GM18867 (cell line): ENCODE measurements around the gene CKAP2L.
A peak's percentile ranks its signal among the peaks of the same experiment; 100 is the strongest.
"Not testable (repeated sequence)": the region's sequence is repeated elsewhere in the genome, so short reads cannot be mapped to it uniquely, and the experiment has no call there.

Experiments
- ATAC-seq: cut with Tn5 transposase; IDR thresholded peaks from one replicate; pipeline ENCODE4 v1.9.1; 2021; ENCODE audit warnings: mild to moderate bottlenecking, moderate library complexity; ENCODE audit not compliant: unreplicated experiment

CKAP2L gene

DNA sequence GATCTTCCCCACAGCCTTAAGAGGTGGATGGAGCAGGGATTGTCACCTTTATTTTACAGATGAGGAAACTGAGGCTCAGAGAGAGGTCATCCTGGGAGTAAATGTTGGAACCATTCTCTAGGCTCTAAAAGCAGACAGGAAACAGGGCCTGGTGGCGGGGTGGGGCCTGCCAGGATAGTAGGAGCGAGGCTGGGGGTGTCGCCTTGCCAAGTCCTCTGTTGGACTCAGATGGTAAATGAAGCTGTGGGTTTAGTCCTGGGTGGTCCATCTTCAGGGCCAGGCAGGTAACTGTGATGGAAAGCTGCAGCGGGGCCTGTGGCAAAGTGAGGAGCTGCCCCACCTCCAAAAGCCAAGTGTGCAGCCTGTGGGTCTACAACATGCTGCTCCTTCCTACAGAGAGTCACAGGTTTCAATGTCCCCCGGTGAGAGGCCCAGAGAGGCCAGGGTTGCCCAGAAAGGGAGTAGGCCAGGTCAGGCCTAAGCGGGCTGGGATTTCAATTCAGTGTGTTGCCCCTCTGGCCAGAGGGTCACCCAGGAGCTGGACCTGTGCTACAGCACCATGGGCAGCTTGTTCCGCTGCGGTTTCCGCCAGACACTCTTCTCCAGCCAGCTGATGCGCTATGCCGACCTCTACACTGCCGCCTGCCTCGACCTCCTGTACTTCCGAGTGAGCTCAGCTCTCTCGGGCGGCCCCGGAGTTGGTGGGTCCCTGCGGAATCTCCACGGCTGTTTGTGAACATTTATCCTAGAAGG, 37.0 kb downstream of the CKAP2L start:
- ATAC-seq, result no peak

DNA sequence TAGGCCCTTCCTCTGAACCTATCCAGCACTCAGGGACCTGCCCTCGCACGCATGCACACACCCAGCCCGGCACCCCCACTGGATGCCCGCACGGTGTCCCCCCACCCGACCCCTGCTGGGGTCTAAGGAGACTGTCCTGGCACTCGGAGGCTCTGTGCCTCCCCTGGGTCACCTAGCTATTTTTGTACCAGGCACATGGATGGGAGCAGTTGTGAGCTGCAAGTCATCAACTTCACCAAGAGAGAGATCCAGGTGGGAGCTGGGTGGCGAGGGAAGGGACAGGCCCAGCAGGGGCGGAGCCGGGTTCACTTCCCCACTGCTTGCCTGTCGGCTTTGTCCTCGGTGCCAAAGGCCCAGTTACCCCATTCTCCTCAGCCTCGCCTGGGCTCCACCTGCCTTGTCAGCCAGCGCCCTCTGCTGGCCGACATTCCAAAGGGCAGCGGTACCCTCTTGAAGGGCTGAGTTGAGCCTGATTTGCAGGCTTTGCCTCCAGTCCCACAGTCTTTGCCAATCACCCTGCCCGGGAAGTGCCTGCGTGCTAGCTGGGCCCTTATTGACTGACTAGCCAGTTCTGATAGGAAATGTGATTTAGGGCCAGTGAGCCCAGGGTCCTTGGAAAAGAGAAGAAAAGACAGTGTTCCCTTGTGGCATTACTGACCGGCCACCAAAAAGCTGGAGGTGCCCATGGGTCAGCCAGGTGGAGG, 37.8 kb downstream of the CKAP2L start:
- peak; percentile 78 for ATAC-seq

DNA sequence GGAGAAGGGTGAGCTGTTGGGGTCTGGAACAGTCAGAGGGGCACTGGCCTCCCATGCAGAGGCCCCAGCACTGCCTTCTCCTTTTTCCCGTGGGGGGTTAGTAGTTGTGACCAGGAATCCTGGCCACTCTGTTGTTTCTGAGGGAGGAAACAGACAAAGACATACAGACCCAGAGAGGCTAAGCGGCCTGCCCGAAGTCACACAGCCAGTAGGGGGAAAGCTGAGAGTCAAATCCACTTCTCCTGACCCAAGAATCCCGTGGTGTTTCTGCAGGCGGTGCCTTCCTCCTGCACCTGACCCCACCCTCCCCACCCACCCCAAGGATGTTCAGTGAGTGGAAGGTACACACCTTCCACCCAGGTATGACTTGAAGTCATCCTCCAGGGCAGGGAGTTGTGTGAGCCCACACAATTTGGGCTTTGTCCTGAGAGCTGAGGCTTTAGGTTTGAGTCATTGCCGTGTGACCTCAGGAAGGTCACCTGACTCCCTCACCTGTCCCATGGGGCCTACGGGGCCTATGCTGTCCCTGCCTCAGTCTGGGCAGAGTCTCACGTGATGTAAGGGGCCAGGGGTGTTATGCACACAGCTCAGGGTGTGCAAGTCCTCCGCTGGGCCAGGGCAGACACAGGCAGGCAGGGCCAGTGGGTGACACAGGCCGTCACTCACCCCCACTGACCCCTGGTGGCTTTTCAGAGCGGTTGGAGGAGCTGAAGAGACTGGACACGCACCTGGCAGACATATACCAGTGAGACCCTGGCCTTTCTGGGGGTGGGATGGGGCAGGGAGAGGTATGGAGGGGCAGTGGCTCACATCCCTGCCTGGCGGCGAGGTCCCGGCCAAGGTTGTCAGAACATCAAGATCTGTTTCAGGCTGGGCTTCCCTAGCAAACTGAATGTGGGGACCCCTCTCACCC, 38.6 kb downstream of the CKAP2L start:
- ATAC-seq, result no peak

DNA sequence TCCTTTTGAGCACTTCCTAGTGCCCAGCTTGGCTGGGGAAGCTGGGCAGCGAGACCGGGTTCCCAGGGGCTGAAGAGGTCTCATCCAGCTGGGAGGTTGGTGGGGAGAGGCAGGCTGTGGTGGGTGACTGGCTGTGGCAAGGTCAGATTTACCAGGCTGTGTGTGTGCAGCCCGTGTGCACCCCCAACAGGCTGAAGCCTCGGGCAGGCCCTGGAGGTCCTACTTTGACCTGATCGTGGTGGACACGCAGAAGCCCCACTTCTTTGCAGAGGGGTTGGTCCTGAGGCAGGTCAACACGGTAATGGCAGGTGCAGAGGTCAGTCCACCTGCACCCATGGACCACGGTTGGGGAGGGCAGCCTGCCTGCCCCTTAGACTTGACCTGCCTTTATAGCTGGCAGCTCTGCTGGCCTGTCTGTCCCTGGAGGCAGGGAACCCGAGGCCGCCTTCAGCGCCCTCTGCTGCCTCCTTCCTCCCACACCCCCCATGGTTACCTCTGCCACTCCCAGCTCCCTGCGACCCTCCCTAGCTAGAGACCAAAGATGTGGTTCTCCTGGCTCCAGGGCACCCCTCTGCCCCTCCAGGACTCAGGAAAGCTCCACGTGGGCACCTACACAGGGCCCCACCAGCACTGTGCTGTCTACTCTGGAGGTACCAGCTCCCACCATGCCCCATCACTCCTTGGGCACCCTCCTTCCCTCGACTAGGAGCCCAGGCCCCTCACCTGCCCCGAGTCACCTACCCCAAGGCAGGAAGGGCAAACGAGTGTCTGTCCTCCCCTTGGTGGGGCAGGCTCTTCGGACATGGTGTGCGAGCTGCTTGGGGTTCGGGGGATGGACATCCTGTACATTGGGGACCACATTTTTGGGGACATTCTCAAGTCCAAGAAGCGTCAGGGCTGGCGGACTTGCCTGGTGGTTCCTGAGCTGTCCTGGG, 39.6 kb downstream of the CKAP2L start:
- no peak for ATAC-seq

DNA sequence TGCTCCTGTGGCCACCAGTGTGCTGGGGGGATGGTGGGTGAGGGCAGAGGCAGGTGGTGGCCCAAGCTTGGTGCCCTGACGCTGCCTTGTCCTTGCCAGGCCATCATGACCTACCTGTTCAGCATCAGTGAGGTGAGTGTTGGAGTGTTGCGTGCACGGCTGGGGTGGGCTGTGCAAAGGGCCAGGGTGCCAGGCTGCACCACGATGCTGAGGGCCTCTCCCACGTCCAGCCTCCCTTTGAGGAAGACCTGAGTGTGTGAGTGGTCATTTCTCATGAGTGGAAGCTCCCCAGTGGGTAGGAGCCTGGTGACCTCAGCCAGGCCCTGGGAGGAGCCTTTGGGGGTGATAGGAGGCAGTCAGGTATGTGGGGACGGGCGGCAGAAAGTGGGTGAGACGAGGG, 40.4 kb downstream of the CKAP2L start:
- ATAC-seq, result no peak

DNA sequence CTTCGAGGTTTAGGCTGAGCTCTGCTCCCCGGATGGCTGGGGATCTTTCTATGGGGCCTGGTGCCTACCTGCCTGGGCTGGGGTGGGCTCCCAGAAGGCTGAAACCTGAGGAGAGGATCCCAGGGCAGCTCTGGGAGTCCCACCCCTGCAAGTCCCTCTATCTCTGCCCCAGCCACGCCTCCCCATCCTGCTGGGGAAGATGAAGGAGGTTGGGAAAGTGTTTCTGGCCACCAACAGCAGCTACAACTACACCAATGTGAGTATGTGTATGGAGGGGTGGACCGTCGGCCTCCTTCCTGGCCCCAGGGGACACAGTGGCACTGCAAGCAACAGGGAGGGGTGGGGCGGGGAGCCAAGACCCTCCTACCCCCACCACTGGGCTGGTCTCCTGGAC, 40.9 kb downstream of the CKAP2L start:
- ATAC-seq, result no peak

DNA sequence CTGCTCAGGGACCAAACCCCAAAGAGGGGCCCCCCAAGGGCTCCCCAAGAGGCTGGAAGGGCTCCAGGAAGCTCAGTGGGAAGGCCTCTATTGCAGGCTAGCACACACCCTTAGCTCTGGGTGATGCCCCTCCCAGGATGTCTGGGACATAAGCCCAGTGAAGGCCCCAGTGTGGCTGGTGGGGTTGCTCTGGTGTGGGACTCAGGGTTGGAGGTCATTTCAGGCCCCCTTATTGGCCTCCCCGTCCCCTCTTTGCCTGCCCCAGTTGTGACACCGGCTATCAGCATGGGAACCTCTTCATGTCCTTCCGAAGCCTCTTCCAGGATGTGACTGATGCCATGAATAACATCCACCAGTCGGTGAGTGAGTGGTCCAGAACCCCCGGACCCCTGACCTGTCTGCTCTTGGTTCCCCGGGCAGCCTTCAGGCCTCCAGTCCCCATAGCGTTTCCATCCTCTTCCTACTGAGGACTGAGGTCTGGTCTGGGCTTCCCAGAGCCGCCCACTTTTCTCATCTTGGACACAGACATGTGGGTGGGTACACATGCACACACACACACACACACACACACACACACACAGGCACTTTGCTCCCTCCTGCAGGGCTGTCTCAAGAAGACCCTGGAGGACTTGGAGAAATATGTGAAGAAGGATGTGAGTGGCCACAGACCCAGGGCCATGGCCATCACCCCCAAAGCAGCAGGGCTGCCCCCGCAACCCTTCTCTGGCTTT, 41.4 kb downstream of the CKAP2L start:
- no peak for ATAC-seq

DNA sequence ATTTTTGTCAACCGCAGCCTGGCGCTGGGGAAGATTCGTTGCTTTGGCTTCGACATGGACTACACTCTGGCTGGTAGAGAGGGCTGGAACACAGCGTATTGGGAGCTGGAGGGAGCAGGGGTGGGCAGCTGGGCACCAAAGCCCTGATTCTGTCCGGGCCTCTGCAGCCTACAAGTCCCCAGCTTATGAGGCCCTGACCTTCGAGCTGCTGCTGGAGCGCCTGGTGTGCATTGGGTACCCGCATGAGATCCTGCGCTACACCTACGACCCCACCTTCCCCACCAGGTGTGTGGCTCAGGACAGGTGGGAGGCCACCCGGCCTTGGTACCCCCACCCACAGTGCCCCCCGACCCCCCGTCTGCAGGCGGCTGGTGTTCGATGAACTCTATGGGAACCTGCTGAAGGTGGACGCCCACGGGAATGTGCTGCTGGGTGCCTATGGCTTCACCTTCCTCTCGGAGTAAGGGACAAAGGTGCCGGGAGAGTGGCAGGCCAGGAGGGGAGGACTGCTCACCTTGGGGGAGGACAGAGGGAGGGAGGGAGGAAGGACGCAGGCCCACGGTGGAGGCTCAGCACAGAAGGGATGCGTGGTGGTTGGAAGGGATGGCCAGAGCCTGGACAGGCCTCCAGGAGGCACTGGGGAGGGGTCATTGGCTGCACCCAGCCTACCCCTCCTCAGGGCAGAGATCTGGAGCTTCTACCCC, 42.4 kb downstream of the CKAP2L start:
- no peak for ATAC-seq

DNA sequence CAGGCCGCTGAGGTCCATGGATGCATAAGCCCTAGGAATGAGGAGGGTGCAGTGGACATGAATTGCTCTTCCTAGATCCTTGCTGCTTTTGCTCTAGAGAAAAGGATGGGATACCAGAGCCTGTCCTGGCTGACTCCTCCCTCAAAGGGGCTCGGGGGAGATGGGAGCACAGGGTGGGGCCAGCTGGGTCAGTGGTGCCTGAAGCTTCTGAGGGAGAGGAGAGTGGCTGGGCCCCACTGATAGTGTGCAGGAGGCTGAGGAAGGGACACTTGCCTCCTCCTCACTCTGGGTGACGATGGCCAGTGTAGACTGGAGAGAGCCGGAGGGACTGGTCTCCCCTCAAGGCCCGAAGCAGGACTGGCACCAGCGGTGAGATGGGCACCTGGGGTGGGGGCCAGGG, 43.6 kb downstream of the CKAP2L start, which contains the start of gene NT5DC4:
Gene NT5DC4, plus strand, starts transcription at position 236 of the 400 bp plus-strand sequence. Its CDS starts 60 bp downstream, at position 296.
- no peak for ATAC-seq

DNA sequence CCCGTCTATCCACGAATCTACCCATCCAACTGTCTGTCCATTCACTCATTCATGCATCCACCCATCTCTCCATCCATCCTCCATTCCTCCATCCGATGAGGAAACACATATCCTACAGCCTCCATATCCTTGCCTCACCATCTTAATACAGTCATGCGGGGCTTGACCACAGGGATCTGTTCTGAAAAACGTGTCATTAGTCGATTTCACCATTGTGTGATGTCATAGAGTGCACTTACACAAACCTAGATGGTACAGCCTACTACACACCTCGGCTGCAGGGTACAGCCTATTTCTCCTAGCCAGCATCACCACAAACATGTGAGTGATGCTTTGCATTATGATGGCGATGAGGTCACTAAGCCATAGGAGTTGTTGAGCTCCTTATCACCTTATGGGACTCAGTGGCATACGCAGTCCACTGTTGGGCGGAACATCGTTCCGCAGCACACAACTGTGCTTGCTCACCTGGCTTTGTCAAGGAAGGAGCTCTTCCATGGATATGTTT, 45.5 kb downstream of the CKAP2L start:
- ATAC-seq, result no peak

DNA sequence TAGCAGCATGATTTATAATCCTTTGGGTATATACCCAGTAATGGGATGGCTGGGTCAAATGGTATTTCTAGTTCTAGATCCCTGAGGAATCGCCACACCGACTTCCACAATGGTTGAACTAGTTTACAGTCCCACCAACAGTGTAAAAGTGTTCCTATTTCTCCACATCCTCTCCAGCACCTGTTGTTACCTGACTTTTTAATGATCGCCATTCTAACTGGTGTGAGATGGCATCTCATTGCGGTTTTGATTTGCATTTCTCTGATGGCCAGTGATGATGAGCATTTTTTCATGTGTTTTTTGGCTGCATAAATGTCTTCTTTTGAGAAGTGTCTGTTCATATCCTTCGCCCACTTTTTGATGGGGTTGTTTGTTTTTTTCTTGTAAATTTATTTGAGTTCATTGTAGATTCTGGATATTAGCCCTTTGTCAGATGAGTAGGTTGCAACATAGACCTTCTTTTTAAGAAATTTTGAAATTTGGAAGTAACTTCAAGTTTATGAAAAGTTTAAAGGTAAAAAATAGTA, 47.5 kb downstream of the CKAP2L start:
- ATAC-seq, result not testable (repeated sequence)

DNA sequence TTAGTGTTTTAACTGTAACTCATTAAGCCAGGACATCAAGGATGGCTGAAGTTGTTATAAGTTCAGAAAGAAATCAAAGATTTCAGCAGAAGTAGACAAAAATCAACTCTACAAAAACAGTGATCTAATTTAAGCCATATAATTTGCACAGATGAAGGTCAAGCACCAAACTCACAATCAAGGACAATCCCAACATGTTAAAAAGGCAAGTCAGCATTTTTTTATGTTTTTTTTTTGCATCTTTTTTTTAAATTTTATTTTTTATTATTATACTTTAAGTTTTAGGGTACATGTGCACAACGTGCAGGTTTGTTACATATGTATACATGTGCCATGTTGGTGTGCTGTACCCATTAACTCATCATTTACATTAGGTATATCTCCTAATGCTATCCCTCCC, 48.3 kb downstream of the CKAP2L start:
- not testable (repeated sequence) for ATAC-seq

DNA sequence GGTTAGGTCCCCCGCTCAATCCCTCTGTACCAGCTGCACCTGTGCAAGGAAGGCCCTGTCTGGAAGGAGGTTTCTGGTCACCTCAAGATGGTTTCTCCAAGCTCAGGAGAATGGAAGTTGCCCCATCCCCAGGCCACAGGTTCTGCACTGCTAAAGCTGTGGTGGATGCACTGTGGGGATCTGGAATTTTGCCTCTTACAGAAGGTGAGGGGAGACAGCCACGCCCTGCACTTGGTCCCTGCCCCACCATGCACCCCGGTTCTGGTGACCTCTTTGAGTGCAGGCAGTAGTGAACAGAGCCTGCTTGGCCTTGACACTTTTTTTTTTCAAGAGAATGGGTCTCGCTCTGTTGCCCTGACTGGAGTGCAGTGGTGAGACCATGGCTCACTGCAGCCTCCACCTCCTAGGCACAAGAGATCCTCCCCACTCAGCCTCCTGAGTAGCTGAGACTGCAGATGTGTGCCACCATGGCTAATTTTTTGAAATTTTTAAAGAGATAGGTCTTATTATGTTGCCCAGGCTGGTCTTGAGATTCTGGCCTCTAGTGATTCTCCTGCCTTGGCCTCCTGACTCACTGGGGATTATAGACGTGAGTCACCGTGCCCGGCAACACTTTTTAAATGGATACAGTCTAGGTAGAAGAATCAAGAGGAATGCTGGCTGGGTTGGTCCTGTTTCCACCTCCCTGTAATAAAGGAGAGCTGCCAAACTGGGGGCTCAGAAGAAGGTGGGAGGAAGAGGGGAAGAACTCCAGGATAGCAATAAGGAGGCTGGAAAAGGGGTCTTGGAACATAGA, 49.4 kb downstream of the CKAP2L start:
- no peak for ATAC-seq

DNA sequence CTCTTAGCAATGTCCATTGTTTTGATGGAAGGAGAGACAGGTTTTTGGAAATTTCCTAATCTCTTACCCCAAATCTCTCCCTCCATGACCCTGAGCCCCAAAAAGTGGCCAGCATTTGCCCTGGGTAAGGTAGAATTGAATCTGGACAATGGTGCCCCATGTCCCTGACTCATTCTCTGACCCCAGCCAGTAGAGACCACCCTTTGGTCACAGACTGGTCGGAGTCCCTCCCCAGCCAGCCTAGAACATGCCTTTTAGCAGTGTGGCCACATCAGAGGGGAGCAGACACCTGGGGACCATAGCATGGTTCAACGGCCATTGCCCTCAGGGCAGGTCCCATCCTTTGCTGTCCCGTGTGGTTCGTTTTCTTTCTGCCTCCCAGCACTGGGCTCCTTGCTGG, 50.1 kb downstream of the CKAP2L start:
- no peak for ATAC-seq

DNA sequence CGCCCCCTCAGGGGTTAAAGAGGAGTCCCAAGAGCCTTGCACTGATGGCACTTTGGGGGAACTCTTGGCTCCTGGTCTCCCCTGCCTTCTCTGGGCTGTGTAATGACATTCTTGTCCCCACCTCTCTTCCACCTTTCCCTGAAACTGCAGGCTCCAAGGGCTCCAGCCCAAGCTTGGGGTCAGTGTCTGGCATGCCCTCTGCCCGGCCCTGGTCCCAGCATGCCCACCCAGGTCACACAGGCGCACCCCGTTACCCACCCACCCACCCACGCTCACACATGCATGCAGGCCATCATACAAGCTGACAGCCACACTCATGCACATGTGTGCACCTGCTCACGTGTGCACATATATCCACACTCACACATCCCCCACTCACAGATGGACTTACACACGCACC, 50.5 kb downstream of the CKAP2L start:
- ATAC-seq, result no peak

DNA sequence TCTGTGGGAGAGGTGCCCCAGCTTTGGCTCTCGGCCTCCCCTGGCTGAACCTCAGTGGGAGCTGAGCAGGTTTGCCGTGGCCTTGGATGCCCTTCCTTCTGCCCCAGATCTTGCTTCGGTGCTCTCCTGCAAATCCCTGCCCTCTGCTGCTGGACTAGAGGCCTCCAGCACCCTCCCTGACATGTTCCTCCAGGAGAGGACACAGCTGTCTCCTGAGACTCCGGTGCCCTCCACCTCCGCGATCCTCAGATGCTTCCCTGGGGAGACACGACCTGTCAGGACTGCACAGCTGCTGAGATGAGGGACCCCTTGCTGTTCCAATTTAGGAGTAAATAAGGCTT, 50.9 kb downstream of the CKAP2L start:
- ATAC-seq, result no peak

DNA sequence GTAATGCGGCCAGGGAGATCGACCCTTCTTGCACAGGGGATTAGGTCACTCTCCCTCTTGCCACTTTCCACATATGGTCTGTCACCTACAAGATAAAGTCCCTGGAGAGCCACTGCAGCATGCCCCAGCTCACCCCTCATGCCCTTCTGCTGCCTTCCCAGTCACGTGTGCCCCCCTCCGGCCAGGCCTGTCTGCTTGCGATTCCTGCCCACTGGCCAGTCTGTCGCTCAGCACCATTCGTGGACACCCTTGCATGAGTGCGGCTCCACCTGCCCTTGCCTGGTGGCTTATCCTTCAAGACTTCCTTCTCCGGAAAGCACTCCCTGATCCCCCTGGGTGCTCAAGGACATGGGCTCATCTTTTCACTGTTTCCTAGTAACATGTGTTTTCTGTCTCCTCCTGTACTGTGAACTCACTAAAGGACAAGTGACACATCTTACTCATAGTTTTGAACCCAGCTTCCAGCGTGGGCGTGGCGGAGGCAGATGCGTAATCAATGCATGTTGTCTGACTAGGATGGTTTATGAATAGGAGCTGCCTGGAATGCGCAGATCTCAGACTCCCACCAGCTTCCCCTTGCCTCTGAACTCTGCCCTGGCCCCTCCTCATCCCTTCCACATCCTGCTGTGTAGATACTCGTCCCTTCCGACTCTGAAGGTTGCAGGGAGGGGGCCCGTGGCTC, 51.4 kb downstream of the CKAP2L start:
- no peak for ATAC-seq
